ENCODE data around the gene EVI2A. TPM values are rescaled to one million over a fixed set of nuclear protein-coding genes. Genes with fewer than 3 reads are reported as not detected.
A peak's percentile ranks its signal among the peaks of the same experiment; 100 is the strongest.

EVI2A gene
- total RNA-seq, 1 donor from 2014 or later = 2.9 TPM

DNA sequence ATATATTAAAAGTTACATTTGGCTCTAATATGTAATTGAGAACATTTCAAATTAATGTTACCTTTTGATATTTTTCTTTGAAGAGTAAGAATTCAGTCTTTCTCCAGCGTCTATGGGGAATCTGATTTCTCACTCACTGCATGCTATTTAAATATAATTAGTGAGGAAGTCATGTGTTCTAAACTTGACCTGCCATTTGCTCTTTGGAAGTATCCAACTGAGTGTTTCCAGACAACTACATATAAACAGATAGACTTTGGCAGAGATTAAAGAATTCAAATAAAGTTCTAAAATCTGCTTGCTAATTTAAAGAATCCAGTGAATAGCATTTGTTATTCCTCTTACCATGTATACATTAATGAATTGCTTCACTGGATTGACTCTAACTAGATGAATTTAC, 47.9 kb downstream of the EVI2A start:
- no peak overlapping the region for H3K4me3 ChIP-seq
- no peaks in the 10 kb centered on the region for H3K9me3 ChIP-seq (replicated peaks)
- no peaks in the 10 kb centered on the region for H3K27me3 ChIP-seq (ENCODE audit: low read depth)
- H3K27ac ChIP-seq (replicated peaks) = peak overlapping the region; percentile 8
- intact Hi-C loops (cut with micrococcal nuclease) = no loop called here
- TF ChIP-seq, protein P1, sequence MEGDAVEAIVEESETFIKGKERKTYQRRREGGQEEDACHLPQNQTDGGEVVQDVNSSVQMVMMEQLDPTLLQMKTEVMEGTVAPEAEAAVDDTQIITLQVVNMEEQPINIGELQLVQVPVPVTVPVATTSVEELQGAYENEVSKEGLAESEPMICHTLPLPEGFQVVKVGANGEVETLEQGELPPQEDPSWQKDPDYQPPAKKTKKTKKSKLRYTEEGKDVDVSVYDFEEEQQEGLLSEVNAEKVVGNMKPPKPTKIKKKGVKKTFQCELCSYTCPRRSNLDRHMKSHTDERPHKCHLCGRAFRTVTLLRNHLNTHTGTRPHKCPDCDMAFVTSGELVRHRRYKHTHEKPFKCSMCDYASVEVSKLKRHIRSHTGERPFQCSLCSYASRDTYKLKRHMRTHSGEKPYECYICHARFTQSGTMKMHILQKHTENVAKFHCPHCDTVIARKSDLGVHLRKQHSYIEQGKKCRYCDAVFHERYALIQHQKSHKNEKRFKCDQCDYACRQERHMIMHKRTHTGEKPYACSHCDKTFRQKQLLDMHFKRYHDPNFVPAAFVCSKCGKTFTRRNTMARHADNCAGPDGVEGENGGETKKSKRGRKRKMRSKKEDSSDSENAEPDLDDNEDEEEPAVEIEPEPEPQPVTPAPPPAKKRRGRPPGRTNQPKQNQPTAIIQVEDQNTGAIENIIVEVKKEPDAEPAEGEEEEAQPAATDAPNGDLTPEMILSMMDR (IDR thresholded peaks at IDR 0.05; ENCODE audit: borderline replicate concordance) = no peak
- DNase-seq = no peak
- H3K36me3 ChIP-seq = peaks cover 29% of the 10 kb centered on the region
- H3K4me1 ChIP-seq = peaks cover 48% of the 10 kb centered on the region

DNA sequence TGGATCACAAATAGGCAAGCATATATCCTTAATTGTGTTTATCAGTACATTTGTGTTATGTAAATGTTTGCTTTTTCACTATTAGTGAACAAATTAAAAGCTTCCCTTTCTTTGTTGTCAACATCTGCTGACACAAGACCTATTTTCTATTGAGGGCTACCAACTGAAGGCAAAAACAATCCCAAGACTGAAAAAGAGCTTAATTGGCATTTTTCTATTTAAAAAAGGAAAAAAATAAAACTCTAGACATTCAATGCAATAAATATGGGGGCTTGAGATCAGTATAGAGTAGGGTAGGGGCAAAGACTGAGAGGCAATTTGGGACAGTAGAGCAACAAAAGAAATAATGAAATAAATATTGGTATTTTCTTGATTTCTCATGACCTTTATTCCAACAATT, 48.6 kb downstream of the EVI2A start:
- Histone ChIP-seq H3K9me3 (replicated peaks) (no peaks in the 10 kb centered on the region), H3K36me3 (peaks cover 32% of the 10 kb centered on the region), H3K4me1 (peaks cover 55% of the 10 kb centered on the region), H3K27me3 (ENCODE audit: low read depth) (no peaks in the 10 kb centered on the region), H3K27ac (replicated peaks) (no peak overlapping the region), H3K4me3 (no peak overlapping the region)
- TF ChIP-seq, protein P1 (IDR thresholded peaks at IDR 0.05; ENCODE audit: borderline replicate concordance) = no peak
- DNase-seq = no peak
- intact Hi-C loops (cut with micrococcal nuclease) = no loop called here

DNA sequence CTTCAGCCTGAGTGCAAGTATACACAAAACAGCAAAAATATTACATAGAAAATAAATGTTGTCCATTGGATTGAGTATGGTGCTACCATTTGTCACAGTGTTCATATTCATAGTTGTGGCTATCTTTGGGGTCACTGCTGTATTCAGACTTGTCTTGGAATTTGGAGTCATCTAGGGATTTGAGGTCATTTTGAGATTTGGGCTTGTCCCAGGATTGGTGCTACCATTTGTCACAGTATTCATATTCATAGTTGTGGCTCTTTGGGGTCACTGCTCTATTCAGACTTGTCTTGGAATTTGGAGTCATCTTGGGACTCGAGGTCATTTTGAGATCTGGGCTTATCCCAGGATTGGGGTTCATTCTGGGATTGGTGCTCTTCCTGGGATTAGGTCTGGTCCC, 49.2 kb downstream of the EVI2A start:
- Histone ChIP-seq H3K27me3 (ENCODE audit: low read depth) (no peaks in the 10 kb centered on the region), H3K36me3 (peaks cover 28% of the 10 kb centered on the region), H3K4me1 (peaks cover 55% of the 10 kb centered on the region), H3K9me3 (replicated peaks) (no peaks in the 10 kb centered on the region), H3K27ac (replicated peaks) (no peak overlapping the region), H3K4me3 (no peak overlapping the region)
- DNase-seq = no peak
- TF ChIP-seq, protein P1 (IDR thresholded peaks at IDR 0.05; ENCODE audit: borderline replicate concordance) = no peak
- intact Hi-C loops (cut with micrococcal nuclease) = no loop called here

DNA sequence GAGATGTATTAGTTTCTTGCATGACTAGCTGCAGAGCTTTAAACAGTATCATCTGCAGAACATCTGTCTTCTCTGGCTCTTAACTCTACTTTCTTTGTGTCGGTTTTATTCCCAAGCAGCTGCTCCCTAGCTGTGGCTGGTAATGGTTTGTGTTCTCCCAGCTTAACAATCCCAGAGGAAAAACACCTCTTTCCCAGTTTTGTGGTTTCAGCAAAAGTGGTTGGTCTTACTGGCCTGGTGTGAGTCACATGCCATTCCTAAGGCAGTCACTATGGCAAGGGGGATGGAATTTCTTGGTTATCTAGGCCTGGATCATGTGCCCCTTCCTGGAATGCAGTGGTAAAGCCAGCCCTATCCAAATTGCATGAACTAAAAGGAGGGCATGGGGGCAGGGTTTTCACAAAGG, 51.8 kb downstream of the EVI2A start:
- Histone ChIP-seq H3K4me1 (peaks cover 46% of the 10 kb centered on the region), H3K4me3 (no peak overlapping the region), H3K9me3 (replicated peaks) (no peaks in the 10 kb centered on the region), H3K27ac (replicated peaks) (peak overlapping the region; percentile 50), H3K27me3 (ENCODE audit: low read depth) (no peaks in the 10 kb centered on the region), H3K36me3 (peaks cover 43% of the 10 kb centered on the region)
- intact Hi-C loops (cut with micrococcal nuclease) = no loop called here
- DNase-seq = no peak
- TF ChIP-seq, protein P1 (IDR thresholded peaks at IDR 0.05; ENCODE audit: borderline replicate concordance) = no peak

DNA sequence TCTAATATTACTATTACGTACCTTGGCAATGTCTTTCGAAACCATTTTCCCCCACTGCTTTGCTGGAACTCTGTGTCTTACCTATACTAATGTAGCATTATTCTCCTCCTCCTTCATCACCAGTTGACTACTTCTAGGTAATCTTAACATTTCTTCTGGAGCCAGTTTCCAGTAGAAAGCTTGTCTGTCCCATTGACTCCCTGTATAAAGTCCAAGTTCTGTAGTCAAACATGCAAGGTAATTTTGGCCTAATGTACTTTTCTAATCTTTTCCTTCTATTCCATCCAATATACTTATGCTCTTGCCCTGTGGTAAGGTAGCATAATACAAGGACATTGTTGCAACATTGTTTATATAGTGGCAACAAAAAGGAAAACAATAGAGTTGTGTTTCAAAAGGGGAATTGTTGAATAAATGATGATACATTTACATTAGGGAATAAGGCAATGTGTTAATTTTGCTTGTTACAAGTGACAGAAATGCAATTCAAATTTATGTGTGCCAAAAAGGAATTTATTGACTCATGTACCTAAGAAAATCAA, 52.3 kb downstream of the EVI2A start:
- Histone ChIP-seq H3K4me3 (no peak overlapping the region), H3K27me3 (ENCODE audit: low read depth) (no peaks in the 10 kb centered on the region), H3K27ac (replicated peaks) (peak overlapping the region; percentile 50), H3K36me3 (peaks cover 43% of the 10 kb centered on the region), H3K4me1 (peaks cover 41% of the 10 kb centered on the region), H3K9me3 (replicated peaks) (no peaks in the 10 kb centered on the region)
- TF ChIP-seq, protein P1 (IDR thresholded peaks at IDR 0.05; ENCODE audit: borderline replicate concordance) = no peak
- no peak for DNase-seq
- intact Hi-C loops (cut with micrococcal nuclease) = no loop called here

Other genes starting within 250 kb of the EVI2A start
- 42.5 TPM for gene NF1, start 226.6 kb downstream of the EVI2A start, total RNA-seq
- gene OMG, start 24.4 kb downstream of the EVI2A start, total RNA-seq = 0.25 TPM
- gene EVI2B, start 7.6 kb downstream of the EVI2A start, total RNA-seq = 2.7 TPM
- gene RAB11FIP4, start 70.1 kb upstream of the EVI2A start, total RNA-seq = 8.3 TPM